Endothelial cell of umbilical vein (primary cell): ENCODE data around the gene RNF222. TPM values are rescaled to one million over a fixed set of nuclear protein-coding genes. Genes with fewer than 3 reads are reported as not detected.
A peak's percentile ranks its signal among the peaks of the same experiment; 100 is the strongest.

ENCODE experiments used
- BruUV-seq: library from RNA; stranded (reverse); fragments of 400-500 nt; replicated peaks from 2 replicates; lab custom pipeline; 2021; lab: Mats Ljungman, UMichigan
- CTCF ChIA-PET: fragments of 300-600, 350-600 bp; sonication (Branson Sonifier 250); formaldehyde crosslinking; loops from one replicate; lab custom pipeline; 2021; ENCODE audit warnings: antibody characterized with exemption, inconsistent platforms; lab: Charles Lee
- POLR2A ChIA-PET: fragments of 300-600, 350-600 bp; sonication (Branson Sonifier 250); formaldehyde crosslinking; loops from one replicate; lab custom pipeline; 2021; ENCODE audit warnings: antibody characterized with exemption, inconsistent platforms; lab: Charles Lee
- DNase-seq: peaks from one replicate; pipeline ENCODE4 v3.0.0-alpha.2; 2011; ENCODE audit warnings: low read depth, low spot score
- FAIRE-seq: peaks from 2 replicates; lab custom pipeline; 2011; peaks lifted over from hg19 to GRCh38; lab: Jason Lieb, UNC
- H2AFZ ChIP-seq: 2 replicates; pipeline ENCODE4 v1.6.0; 2012; ENCODE audit warnings: low read depth, low read length, control low read depth, inconsistent platforms
- H3K27ac ChIP-seq: 2 replicates; pipeline ENCODE4 v1.5.1; 2011; ENCODE audit warnings: low read depth, mild to moderate bottlenecking, control low read depth, low read length, moderate library complexity; ENCODE audit not compliant: insufficient read depth
- H3K27me3 ChIP-seq, 2 experiments: 2 replicates each; pipeline versions ENCODE4 v1.6.0 to v1.6.1; 2011; ENCODE audit warnings: low read length in 2 of 2, mixed read lengths in 1 of 2; ENCODE audit not compliant: control insufficient read depth in 2 of 2, insufficient read depth in 2 of 2
- H3K36me3 ChIP-seq, 2 experiments: 2 replicates in 1 of 2; 3 replicates in 1 of 2; pipeline ENCODE4 v1.5.1; 2011; ENCODE audit warnings: low read length in 2 of 2, mild to moderate bottlenecking in 1 of 2, moderate library complexity in 1 of 2; ENCODE audit not compliant: control insufficient read depth in 2 of 2, insufficient read depth in 2 of 2; ENCODE audit errors: extremely low read depth in 1 of 2
- H3K4me1 ChIP-seq: 3 replicates; pipeline ENCODE4 v1.5.1; 2011; ENCODE audit warnings: mild to moderate bottlenecking, low read length; ENCODE audit not compliant: control insufficient read depth, insufficient read depth; ENCODE audit errors: extremely low read depth
- H3K4me2 ChIP-seq: 2 replicates; pipeline ENCODE4 v1.6.1; 2011; ENCODE audit warnings: low read length, control low read depth, mixed read lengths; ENCODE audit not compliant: insufficient read depth
- H3K4me3 ChIP-seq, 3 experiments: fragments of 200-600 bp in 1 of 3; sonication (generic), shearing (Covaris generic) in 1 of 3; replicated peaks in 1 of 3; 2 replicates each; pipeline ENCODE4 v1.5.1; 2011 to 2016; ENCODE audit warnings: control low read depth in 3 of 3, low read length in 3 of 3, mild to moderate bottlenecking in 2 of 3, inconsistent platforms in 1 of 3, low read depth in 1 of 3, moderate library complexity in 1 of 3; ENCODE audit not compliant: insufficient read depth in 1 of 3
- H3K79me2 ChIP-seq: 2 replicates; pipeline ENCODE4 v1.6.0; 2012; ENCODE audit warnings: low read length, inconsistent platforms; ENCODE audit not compliant: control insufficient read depth, insufficient read depth
- H3K9ac ChIP-seq: replicated peaks from 2 replicates; pipeline ENCODE3; 2011; ENCODE audit warnings: low read length, control low read depth; ENCODE audit not compliant: insufficient read depth; ENCODE audit errors: extremely low read depth
- H3K9me1 ChIP-seq: replicated peaks from 3 replicates; pipeline ENCODE4 v1.6.0; 2011; ENCODE audit warnings: mild to moderate bottlenecking, low read length; ENCODE audit not compliant: control insufficient read depth, insufficient read depth; ENCODE audit errors: extremely low read depth
- H3K9me3 ChIP-seq: replicated peaks from 2 replicates; pipeline ENCODE4 v1.5.1; 2012; ENCODE audit warnings: low read length, inconsistent platforms; ENCODE audit not compliant: control insufficient read depth, insufficient read depth
- H4K20me1 ChIP-seq: replicated peaks from 2 replicates; pipeline ENCODE3; 2011; ENCODE audit warnings: mild to moderate bottlenecking, low read length; ENCODE audit not compliant: control insufficient read depth, insufficient read depth; ENCODE audit errors: extremely low read depth
- EZH2 ChIP-seq: IDR thresholded peaks from 2 replicates; pipeline ENCODE4 v1.6.1; 2012; ENCODE audit warnings: borderline replicate concordance, low read depth, mild to moderate bottlenecking, moderate library complexity, low read length, inconsistent platforms; ENCODE audit not compliant: severe bottlenecking
- FOS ChIP-seq: IDR thresholded peaks from 2 replicates; pipeline ENCODE4 v1.6.1; 2011; ENCODE audit warnings: mild to moderate bottlenecking, low read length, moderate library complexity, borderline replicate concordance; ENCODE audit not compliant: insufficient read depth
- GATA2 ChIP-seq: IDR thresholded peaks from 2 replicates; pipeline ENCODE4 v1.7.0; 2011; ENCODE audit warnings: low read depth, mild to moderate bottlenecking, moderate library complexity, mixed read lengths, low read length; ENCODE audit not compliant: insufficient read length, insufficient read depth
- JUN ChIP-seq: IDR thresholded peaks from 2 replicates; pipeline ENCODE4 v1.6.1; 2011; ENCODE audit warnings: borderline replicate concordance, low read depth; ENCODE audit not compliant: insufficient read length, insufficient read depth
- MYC ChIP-seq: IDR thresholded peaks from one replicate; pipeline ENCODE4 v1.6.1; 2011; ENCODE audit warnings: mild to moderate bottlenecking, low read depth, low read length
- POLR2A ChIP-seq: IDR thresholded peaks from 2 replicates; pipeline ENCODE4 v1.6.1; 2012; ENCODE audit warnings: low read depth, mild to moderate bottlenecking, control low read depth, low read length
- POLR2AphosphoS5 ChIP-seq: IDR thresholded peaks from 2 replicates; pipeline ENCODE4 v1.6.1; 2012; ENCODE audit warnings: low read depth, mild to moderate bottlenecking, control low read depth, low read length, moderate library complexity; ENCODE audit not compliant: insufficient read depth
- dilution Hi-C: fragments of 300-500 bp; cut with MboI; formaldehyde crosslinking; loops from one replicate; pipeline ENCODE4 v1.15.0; 2019; ENCODE audit warnings: low sequenced_read_pairs; ENCODE audit not compliant: extremely low pct_ligation_motif_present
- intact Hi-C: fragments of 100-400 bp; cut with micrococcal nuclease; formaldehyde crosslinking; loops from one replicate; pipeline ENCODE4 v1.10.0; 2022
- polyA plus RNA-seq, 4 experiments: library from polyadenylated mRNA; depleted of rRNA in 3 of 4; stranded (reverse) in 3 of 4; unstranded in 1 of 4; fragments of >200 nt; gene quantifications; 2 replicates each; pipeline versions ENCODE4 v1.2.1 to v1.2.3, GENCODE V29; 2011 to 2012; ENCODE audit warnings: missing spikeins in 1 of 4
- total RNA-seq: library from RNA; stranded (reverse); gene quantifications from 2 replicates; pipeline ENCODE4 v1.2.3, GENCODE V29; 2021
- TF ChIP-seq, protein P1 (sequence below): IDR thresholded peaks from 2 replicates; pipeline ENCODE4 v1.6.1; 2011; ENCODE audit not compliant: insufficient read depth, insufficient read length
- TF ChIP-seq, protein P2 (sequence below), 2 donors: IDR thresholded peaks; 1 replicate in 1 of 2; 2 replicates in 1 of 2; pipeline ENCODE4 v1.5.1; 2011; ENCODE audit warnings: low read length in 2 of 2, mild to moderate bottlenecking in 2 of 2, moderate library complexity in 2 of 2, control low read depth in 1 of 2, inconsistent platforms in 1 of 2, low read depth in 1 of 2; ENCODE audit not compliant: insufficient read depth in 1 of 2; ENCODE audit errors: extremely low read depth in 1 of 2

The RNF222 gene
- total and polyA plus RNA-seq, 2 donors (not counting 3 experiments of a cell fraction or from before 2014, with no cell fraction given), result not detected

DNA sequence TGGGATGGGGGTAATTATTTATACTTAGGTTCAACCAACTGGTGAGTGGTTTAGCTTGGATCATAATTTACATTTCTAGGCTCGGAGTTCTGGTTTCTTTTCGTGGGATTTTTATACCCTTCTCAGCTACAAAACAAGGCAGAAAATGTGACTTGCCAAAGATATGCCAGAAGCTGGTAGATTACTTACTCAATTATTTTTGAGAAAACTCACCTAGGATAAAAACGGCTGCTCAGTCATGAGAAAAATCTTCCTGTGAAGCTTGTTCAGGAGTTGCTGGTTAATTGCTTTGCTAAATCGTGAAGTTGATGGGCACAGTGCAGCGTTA is 39.2 kb upstream of the RNF222 start:
- POLR2A ChIA-PET, result interaction anchor here (1.4 kb wide), 1 partner anchor 9 kb away, joined by 6 read pairs; no protein-coding TSS in a partner anchor
- Histone ChIP-seq H2AFZ (no peak overlapping the region), H3K9me1 (no peaks in the 10 kb centered on the region), H3K4me2 (peak overlapping the region; percentile 93), H3K9ac (peak overlapping the region; percentile 97), H3K4me1 (peaks cover 22% of the 10 kb centered on the region), H3K36me3 (peaks cover 2 to 3% of the 10 kb centered on the region in 2 experiments), H3K4me3 (peak overlapping the region; percentile 77 to 97 (median 93)), H3K27me3 (no peaks in the 10 kb centered on the region), H4K20me1 (peaks cover 3% of the 10 kb centered on the region), H3K79me2 (peaks cover 58% of the 10 kb centered on the region), H3K9me3 (no peaks in the 10 kb centered on the region), H3K27ac (peak overlapping the region; percentile 86)
- TF ChIP-seq EZH2 (no peak), POLR2A (no peak), JUN (no peak), POLR2AphosphoS5 (no peak), FOS (no peak), MYC (no peak), GATA2 (no peak)
- TF ChIP-seq, protein P1, sequence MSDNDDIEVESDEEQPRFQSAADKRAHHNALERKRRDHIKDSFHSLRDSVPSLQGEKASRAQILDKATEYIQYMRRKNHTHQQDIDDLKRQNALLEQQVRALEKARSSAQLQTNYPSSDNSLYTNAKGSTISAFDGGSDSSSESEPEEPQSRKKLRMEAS, result no peak
- TF ChIP-seq, protein P2, sequence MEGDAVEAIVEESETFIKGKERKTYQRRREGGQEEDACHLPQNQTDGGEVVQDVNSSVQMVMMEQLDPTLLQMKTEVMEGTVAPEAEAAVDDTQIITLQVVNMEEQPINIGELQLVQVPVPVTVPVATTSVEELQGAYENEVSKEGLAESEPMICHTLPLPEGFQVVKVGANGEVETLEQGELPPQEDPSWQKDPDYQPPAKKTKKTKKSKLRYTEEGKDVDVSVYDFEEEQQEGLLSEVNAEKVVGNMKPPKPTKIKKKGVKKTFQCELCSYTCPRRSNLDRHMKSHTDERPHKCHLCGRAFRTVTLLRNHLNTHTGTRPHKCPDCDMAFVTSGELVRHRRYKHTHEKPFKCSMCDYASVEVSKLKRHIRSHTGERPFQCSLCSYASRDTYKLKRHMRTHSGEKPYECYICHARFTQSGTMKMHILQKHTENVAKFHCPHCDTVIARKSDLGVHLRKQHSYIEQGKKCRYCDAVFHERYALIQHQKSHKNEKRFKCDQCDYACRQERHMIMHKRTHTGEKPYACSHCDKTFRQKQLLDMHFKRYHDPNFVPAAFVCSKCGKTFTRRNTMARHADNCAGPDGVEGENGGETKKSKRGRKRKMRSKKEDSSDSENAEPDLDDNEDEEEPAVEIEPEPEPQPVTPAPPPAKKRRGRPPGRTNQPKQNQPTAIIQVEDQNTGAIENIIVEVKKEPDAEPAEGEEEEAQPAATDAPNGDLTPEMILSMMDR (IDR thresholded peaks at IDR 0.05; ENCODE audit: extremely low read depth in 1 of 2, insufficient read depth in 1 of 2, low read depth in 1 of 2, low read length in 2 of 2), result no peak
- FAIRE-seq, result no peak
- TSS peak; percentile 42 for BruUV-seq
- intact Hi-C loops, result loop anchor here (10.0 kb wide), 1 partner anchor 198 kb away; the partner anchor contains the start of gene MYH10
- no peak for DNase-seq
- CTCF ChIA-PET, result interaction anchor here (0.6 to 2.9 kb wide), 6 partner anchors 9 to 309 kb away, joined by 3 to 15 read pairs (median 4); partner anchors contain the start of gene MYH10
- dilution Hi-C loops, result no loop called here
